Lower leg skin (tissue), 4 donors: ENCODE results near the gene SMG6. TPM values are rescaled to one million over a fixed set of nuclear protein-coding genes. Genes with fewer than 3 reads are reported as not detected.
A peak's percentile ranks its signal among the peaks of the same experiment; 100 is the strongest.

Experiments used
- DNase-seq, 2 donors: peaks; one replicate each; pipeline ENCODE4 v3.0.0-alpha.2; 2019; ENCODE audit warnings: low spot score in 2 of 2
- H3K4me3 ChIP-seq: fragments of 200-600 bp; sonication (generic); 2 replicates; pipeline ENCODE4 v1.5.1; 2017; ENCODE audit warnings: mild to moderate bottlenecking, low read depth; ENCODE audit not compliant: poor library complexity, severe bottlenecking
- POLR2A ChIP-seq, 2 donors: fragments of 450-650 bp; IDR thresholded peaks; one replicate each; pipeline ENCODE4 v1.6.1; 2016 to 2017; ENCODE audit warnings: antibody characterized with exemption in 2 of 2, mild to moderate bottlenecking in 1 of 2, moderate library complexity in 1 of 2
- WGBS, 2 donors: methylation state at CpG; one replicate each; pipeline ENCODE4 v1.1.5; 2018; 5-methylcytosine and 5-hydroxymethylcytosine counted together
- intact Hi-C: fragments of 100-400 bp; cut with DNase I; formaldehyde crosslinking; loops from one replicate; pipeline ENCODE4 v1.15.0; 2023; ENCODE audit warnings: low total_unique reads
- total RNA-seq, 4 donors: library from RNA; depleted of rRNA; stranded (reverse); fragments of >200 nt; gene quantifications; one replicate each; pipeline ENCODE4 v1.1.0, GENCODE V29; 2016
- TF ChIP-seq, protein P1 (sequence below), 3 donors: fragments of 450-650 bp; IDR thresholded peaks; one replicate each; pipeline ENCODE4 v1.5.1; 2016; ENCODE audit warnings: antibody characterized with exemption in 3 of 3, mild to moderate bottlenecking in 3 of 3, moderate library complexity in 2 of 3

SMG6 gene
- total RNA-seq, 4 donors from 2014 or later = 22.5 to 54.6 (median 29.5) TPM

DNA sequence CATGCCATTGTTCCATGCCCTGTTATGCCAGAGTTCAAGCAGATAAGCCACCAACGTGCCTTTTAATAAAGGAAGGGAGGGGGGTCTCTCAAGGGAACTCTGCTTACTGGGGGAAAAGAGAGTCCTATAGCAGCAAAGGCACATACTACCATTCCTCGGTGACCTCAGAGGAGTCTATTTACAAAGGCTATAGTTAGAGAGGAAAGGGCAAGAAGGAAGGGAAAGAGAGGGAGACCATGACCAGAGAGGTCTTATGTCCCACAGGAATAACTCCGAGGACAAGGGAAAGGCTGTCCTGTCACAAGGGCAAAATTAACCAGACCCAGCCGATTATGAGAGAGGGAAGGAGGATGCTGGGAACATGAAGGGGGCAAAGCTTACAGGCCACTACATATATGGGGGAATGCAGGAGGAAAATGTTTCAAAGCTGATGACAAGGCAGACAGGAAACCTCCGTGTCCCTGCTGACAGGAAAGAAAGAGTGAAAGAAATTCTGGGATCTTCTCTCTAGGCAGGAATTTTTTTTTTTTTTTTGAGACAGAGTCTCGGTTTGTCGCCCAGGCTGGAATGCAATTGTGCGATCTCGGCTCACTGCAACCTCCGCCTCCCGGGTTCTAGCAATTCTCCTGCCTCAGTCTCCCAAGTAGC, 197.2 kb downstream of the SMG6 start:
- intact Hi-C loops = no loop called here
- peak in 1 of 2 donors; percentile 39 for DNase-seq
- WGBS, 2 donors = 61 to 66% methylated on average over 11 of the region's 11 CpGs
- TF ChIP-seq, protein P1, sequence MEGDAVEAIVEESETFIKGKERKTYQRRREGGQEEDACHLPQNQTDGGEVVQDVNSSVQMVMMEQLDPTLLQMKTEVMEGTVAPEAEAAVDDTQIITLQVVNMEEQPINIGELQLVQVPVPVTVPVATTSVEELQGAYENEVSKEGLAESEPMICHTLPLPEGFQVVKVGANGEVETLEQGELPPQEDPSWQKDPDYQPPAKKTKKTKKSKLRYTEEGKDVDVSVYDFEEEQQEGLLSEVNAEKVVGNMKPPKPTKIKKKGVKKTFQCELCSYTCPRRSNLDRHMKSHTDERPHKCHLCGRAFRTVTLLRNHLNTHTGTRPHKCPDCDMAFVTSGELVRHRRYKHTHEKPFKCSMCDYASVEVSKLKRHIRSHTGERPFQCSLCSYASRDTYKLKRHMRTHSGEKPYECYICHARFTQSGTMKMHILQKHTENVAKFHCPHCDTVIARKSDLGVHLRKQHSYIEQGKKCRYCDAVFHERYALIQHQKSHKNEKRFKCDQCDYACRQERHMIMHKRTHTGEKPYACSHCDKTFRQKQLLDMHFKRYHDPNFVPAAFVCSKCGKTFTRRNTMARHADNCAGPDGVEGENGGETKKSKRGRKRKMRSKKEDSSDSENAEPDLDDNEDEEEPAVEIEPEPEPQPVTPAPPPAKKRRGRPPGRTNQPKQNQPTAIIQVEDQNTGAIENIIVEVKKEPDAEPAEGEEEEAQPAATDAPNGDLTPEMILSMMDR (IDR thresholded peaks at IDR 0.05) = no peak
- no peak for TF ChIP-seq POLR2A (IDR thresholded peaks at IDR 0.05)
- H3K4me3 ChIP-seq = no peak overlapping the region

DNA sequence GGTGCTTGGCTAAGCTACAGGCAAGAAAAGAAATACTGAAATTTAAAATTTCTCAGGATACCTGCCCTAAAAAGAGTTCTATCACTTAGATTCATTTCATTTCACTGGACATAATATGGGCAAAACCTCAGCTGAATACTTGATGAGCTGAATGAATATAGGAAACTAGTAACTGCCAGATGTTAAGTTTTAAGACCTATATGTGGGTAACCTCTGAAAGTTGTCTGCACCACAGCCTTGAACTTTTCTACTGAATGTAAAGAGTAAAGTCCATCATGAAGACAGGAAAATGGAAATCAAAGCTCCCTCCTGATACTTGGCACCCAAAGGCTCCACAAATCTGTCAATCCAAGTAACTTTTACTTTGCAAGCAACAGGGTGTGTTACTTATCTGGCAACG, 197.9 kb downstream of the SMG6 start:
- intact Hi-C loops = no loop called here
- H3K4me3 ChIP-seq = no peak overlapping the region
- 32 to 61% methylated on average over 1 of the region's 1 CpG for WGBS, 2 donors
- no peak for DNase-seq
- TF ChIP-seq POLR2A (IDR thresholded peaks at IDR 0.05) = no peak
- TF ChIP-seq, protein P1 (IDR thresholded peaks at IDR 0.05) = no peak

DNA sequence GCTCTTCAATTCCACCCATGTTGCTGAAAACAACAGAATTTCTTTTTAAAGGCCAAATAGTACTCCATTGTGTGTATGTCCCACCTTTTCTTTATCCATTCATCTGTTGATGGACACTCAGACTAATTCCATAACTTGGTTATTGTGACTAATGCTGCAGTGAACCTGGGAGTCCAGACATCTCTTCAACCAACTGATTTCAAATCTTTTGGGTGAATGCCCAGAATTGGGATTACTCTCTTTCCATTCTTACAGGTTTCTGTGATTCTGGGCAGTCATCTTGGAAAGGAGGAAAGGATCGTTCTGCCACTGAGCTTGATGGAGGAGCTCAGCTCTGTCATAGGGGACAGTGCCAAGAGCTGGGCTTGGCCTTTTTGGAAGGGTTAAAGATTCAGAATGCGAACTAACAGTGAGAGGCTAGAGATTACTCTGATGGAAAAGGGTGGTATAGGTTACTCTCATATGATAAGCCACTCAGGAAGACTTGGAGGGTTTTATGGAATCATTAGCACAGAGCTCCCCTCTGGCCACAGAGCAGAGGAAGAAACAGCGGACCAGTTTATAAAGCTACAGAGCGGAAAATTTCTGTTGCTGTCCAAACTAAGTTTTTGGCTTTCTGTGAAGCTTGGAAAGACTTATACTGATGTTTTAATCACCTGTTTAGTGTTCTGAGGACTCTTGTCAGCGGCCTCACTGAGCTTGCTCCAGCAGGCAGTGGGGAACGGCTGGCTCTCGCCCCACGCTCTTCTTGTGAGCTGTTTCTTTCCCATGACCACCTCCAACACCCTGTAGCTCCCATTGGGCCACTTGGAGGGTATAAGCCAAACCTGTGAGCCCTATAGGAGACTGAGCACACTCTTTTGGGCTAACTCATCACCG, 200.4 kb downstream of the SMG6 start:
- intact Hi-C loops = no loop called here
- 79 to 80% methylated on average over 9 of the region's 9 CpGs for WGBS, 2 donors
- no peak overlapping the region for H3K4me3 ChIP-seq
- no peak for DNase-seq
- TF ChIP-seq POLR2A (IDR thresholded peaks at IDR 0.05) = no peak
- TF ChIP-seq, protein P1 (IDR thresholded peaks at IDR 0.05) = no peak

DNA sequence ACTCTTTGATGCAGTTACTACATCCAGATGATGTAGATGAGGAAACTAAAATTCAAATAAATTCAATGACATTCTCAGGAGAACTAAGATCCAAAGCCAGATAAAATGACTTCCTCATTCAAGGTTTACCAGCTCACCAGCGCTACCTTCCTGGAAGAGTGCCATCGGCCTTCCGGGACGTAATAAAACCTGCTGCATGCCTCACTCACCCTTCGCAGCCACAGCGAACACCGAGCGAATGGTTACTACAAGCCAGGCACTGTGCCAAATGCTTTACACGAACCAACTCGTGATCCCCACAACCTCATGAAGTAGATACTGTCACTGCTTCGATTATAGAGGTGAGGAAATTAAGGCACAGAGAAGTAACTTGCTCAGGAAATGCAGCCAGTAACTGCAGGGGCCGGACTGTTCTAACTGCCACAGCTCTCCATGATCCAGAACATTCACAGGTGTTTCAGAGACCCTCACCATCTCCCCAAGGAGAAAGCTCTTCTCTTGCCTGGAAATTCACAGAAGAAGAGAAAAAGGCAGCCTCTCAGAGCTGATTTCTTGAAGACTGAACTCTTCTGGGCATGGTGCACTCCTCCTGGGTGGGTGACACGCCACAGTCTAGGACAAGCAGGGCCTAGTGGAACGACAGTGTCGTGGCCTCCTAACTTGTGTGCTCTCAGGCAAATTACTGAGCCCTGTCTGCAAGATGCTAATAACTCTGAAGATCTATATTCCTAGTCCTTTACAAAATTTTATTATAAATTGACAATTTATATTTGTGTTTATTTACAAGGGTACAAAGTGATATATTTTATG, 201.9 kb downstream of the SMG6 start:
- H3K4me3 ChIP-seq = no peak overlapping the region
- TF ChIP-seq, protein P1 (IDR thresholded peaks at IDR 0.05) = no peak
- TF ChIP-seq POLR2A (IDR thresholded peaks at IDR 0.05) = no peak
- intact Hi-C loops = no loop called here
- 48 to 50% methylated on average over 15 of the region's 15 CpGs for WGBS, 2 donors
- peak in 1 of 2 donors; percentile 52 for DNase-seq

DNA sequence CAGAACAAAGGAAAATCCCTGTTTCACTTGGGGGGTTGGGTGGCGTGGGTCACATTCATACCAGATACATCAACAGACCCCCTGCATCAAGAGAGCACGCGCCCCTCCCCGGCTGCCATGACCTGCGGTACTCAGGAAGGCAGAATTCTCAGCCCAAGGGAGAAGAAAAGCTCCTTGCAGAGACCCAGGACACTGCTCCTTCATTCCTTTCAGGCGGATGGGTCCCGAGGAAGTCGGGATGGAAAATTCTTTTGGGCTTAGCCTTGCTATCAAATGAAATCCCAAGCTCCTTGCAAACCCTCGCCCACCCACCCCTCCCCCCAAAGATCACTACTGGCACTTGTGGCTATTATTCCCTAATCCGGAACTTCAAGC, 208.1 kb downstream of the SMG6 start:
- intact Hi-C loops = loop anchor here (5.0 kb wide), 1 partner anchor 427 kb away; no protein-coding TSS in a partner anchor
- TF ChIP-seq, protein P1 (IDR thresholded peaks at IDR 0.05) = no peak
- no peak for TF ChIP-seq POLR2A (IDR thresholded peaks at IDR 0.05)
- 76 to 77% methylated on average over 10 of the region's 10 CpGs for WGBS, 2 donors
- H3K4me3 ChIP-seq = no peak overlapping the region
- no peak for DNase-seq
